ENCODE measurements around the gene ZNF516. TPM values are rescaled to one million over a fixed set of nuclear protein-coding genes. Genes with fewer than 3 reads are reported as not detected.

Gene ZNF516
- total RNA-seq, 4 donors from 2014 or later = 11.2 to 27.7 (median 16.6) TPM

GRCh38 chr18:76468345-76469304, 26.4 kb downstream of the ZNF516 start:
- ATAC-seq (ENCODE audit: low FRiP score) (no peak), DNase-seq (ENCODE audit: low spot score) (no peak)
- TF ChIP-seq CTCF (IDR thresholded peaks at IDR 0.05) = no peak

- peak; percentile 65 for ATAC-seq (ENCODE audit: low FRiP score)
- DNase-seq (ENCODE audit: low spot score) = no peak
- TF ChIP-seq CTCF (IDR thresholded peaks at IDR 0.05) = no peak
Observed at GRCh38 chr18:76467371-76468190, 27.5 kb downstream of the ZNF516 start.

- no peak for TF ChIP-seq CTCF (IDR thresholded peaks at IDR 0.05)
- ATAC-seq (ENCODE audit: low FRiP score) (no peak), DNase-seq (ENCODE audit: low spot score) (no peak)
Observed at GRCh38 chr18:76466410-76466991, 28.5 kb downstream of the ZNF516 start.

GRCh38 chr18:76465630-76466409, 29.2 kb downstream of the ZNF516 start:
- no peak for TF ChIP-seq CTCF (IDR thresholded peaks at IDR 0.05)
- ATAC-seq (ENCODE audit: low FRiP score) (no peak), DNase-seq (ENCODE audit: low spot score) (no peak)

GRCh38 chr18:76464281-76465259, 30.5 kb downstream of the ZNF516 start:
- no peak for TF ChIP-seq CTCF (IDR thresholded peaks at IDR 0.05)
- ATAC-seq (ENCODE audit: low FRiP score) (no peak), DNase-seq (ENCODE audit: low spot score) (no peak)
